GM10266 (cell line): ENCODE measurements around the gene HOXA7.

Experiments used
- DNase-seq: peaks from one replicate; pipeline ENCODE4 v3.0.0; 2012; ENCODE audit errors: extremely low spot score
- CTCF ChIP-seq: IDR thresholded peaks from 2 replicates; pipeline ENCODE4 v1.5.1; 2012; ENCODE audit warnings: mild to moderate bottlenecking, low read depth; ENCODE audit not compliant: control insufficient read depth, insufficient read depth; ENCODE audit errors: missing control alignments

HOXA7 gene

GRCh38 chr7:27173956-27174873 is 17.7 kb upstream of the HOXA7 start, which contains the start of gene HOXA10:
Gene HOXA10 (minus strand): TSS chr7:27174320. CDS start chr7:27174306, 14 bp downstream.
- TF ChIP-seq CTCF = no peak
- no peak for DNase-seq

GRCh38 chr7:27173511-27173955 is 17.1 kb upstream of the HOXA7 start:
- no peak for TF ChIP-seq CTCF
- no peak for DNase-seq

- TF ChIP-seq CTCF = no peak
- DNase-seq = no peak
These were observed 16.5 kb upstream of the HOXA7 start for GRCh38 chr7:27172823-27173510.

- no peak for DNase-seq
These were observed 15.9 kb upstream of the HOXA7 start for GRCh38 chr7:27172315-27172774.

GRCh38 chr7:27171637-27172314 is 15.3 kb upstream of the HOXA7 start:
- no peak for TF ChIP-seq CTCF
- no peak for DNase-seq

More at GRCh38 chr7:27172315-27172774, 15.9 kb upstream of the HOXA7 start:
- TF ChIP-seq CTCF = no peak

- no peak for TF ChIP-seq CTCF
- DNase-seq = no peak
These were observed 14.8 kb upstream of the HOXA7 start for GRCh38 chr7:27171325-27171636.
